GM12878 (cell line): ENCODE measurements around the gene UBE2L5. TPM values are rescaled to one million over a fixed set of nuclear protein-coding genes. Genes with fewer than 3 reads are reported as not detected.
A peak's percentile ranks its signal among the peaks of the same experiment; 100 is the strongest.

Experiments used
- CBX5 ChIP-seq: sonication (generic); IDR thresholded peaks from 2 replicates; pipeline ENCODE4 v1.6.1; 2016; ENCODE audit warnings: low read depth, moderate library complexity, mild to moderate bottlenecking, inconsistent platforms
- CREB1 ChIP-seq: IDR thresholded peaks from 2 replicates; pipeline ENCODE4 v1.6.1; 2012; ENCODE audit warnings: low read depth, mild to moderate bottlenecking, inconsistent platforms
- E2F8 ChIP-seq: fragments of 450-650 bp; IDR thresholded peaks from 2 replicates; pipeline ENCODE4 v1.6.1; 2018; ENCODE audit warnings: mild to moderate bottlenecking, low read depth, moderate library complexity; ENCODE audit not compliant: partially characterized antibody
- E4F1 ChIP-seq: fragments of 450-650 bp; IDR thresholded peaks from 2 replicates; pipeline ENCODE4 v1.6.1; 2018; ENCODE audit warnings: borderline replicate concordance, mild to moderate bottlenecking; ENCODE audit not compliant: partially characterized antibody
- EP300 ChIP-seq, 2 experiments: fragments of 150-350 bp in 1 of 2; IDR thresholded peaks; 2 replicates each; pipeline ENCODE4 v1.6.1; 2011 to 2012; ENCODE audit warnings: low read depth in 2 of 2, low read length in 2 of 2, borderline replicate concordance in 1 of 2, improper control_type of control experiment in 1 of 2, inconsistent platforms in 1 of 2; ENCODE audit not compliant: control insufficient read depth in 1 of 2
- ESRRA ChIP-seq: IDR thresholded peaks from 2 replicates; pipeline ENCODE4 v1.6.1; 2012; ENCODE audit warnings: mild to moderate bottlenecking, low read length, improper control_type of control experiment
- JUND ChIP-seq: IDR thresholded peaks from 2 replicates; pipeline ENCODE4 v1.6.1; 2012; ENCODE audit warnings: low read depth, mild to moderate bottlenecking, low read length, improper control_type of control experiment, moderate library complexity
- MYB ChIP-seq: fragments of 150-350 bp; IDR thresholded peaks from 2 replicates; pipeline ENCODE4 v1.6.1; 2014; ENCODE audit warnings: mild to moderate bottlenecking, low read depth, low read length, borderline replicate concordance
- STAT3 ChIP-seq: IDR thresholded peaks from 2 replicates; pipeline ENCODE4 v1.6.1; 2011; ENCODE audit warnings: low read depth, low read length, improper control_type of control experiment
- YY1 ChIP-seq: IDR thresholded peaks from 2 replicates; pipeline ENCODE4 v1.6.1; 2011; ENCODE audit warnings: low read depth, mild to moderate bottlenecking, low read length
- ZNF384 ChIP-seq: IDR thresholded peaks from 2 replicates; pipeline ENCODE4 v1.6.1; 2012; ENCODE audit warnings: low read depth, mild to moderate bottlenecking, low read length, improper control_type of control experiment, borderline replicate concordance
- ZZZ3 ChIP-seq: IDR thresholded peaks from 2 replicates; pipeline ENCODE4 v1.6.1; 2011; ENCODE audit warnings: low read depth; ENCODE audit not compliant: control insufficient read depth, insufficient read length
- polyA plus RNA-seq, 11 experiments: library from polyadenylated mRNA; depleted of rRNA in 4 of 11; unstranded in 6 of 11; stranded (reverse) in 5 of 11; fragments of >200 nt; fragmentation: Nextera tagmentation in 4 of 11; fragmentation: Illumina TruSeq in 1 of 11; extraction: Ambion mirVana in 4 of 11; extraction: Trizol in 1 of 11; gene quantifications; 1 replicate in 1 of 11; 2 replicates in 10 of 11; pipeline versions ENCODE4 v1.2.1 to v1.2.3, GENCODE V29; 2011 to 2016; ENCODE audit warnings: inconsistent platforms in 2 of 11, missing spikeins in 2 of 11, low read depth in 1 of 11
- total RNA-seq, 4 experiments: library from RNA; depleted of rRNA in 3 of 4; stranded (reverse); fragments of >200 nt in 3 of 4; fragmentation: Illumina TruSeq in 1 of 4; extraction: Trizol in 1 of 4; gene quantifications; 2 replicates each; pipeline versions ENCODE4 v1.2.1 to v1.2.3, GENCODE V29; 2013 to 2021
- TF ChIP-seq, protein P1 (sequence below): fragments of 450-650 bp; formaldehyde crosslinking; IDR thresholded peaks from 2 replicates; pipeline ENCODE4 v1.4.0; 2022; ENCODE audit warnings: mild to moderate bottlenecking, moderate library complexity
- TF ChIP-seq, protein P2 (sequence below): fragments of 450-650 bp; IDR thresholded peaks from 2 replicates; pipeline ENCODE4 v1.6.1; 2016; ENCODE audit warnings: mild to moderate bottlenecking
- TF ChIP-seq, protein P3 (sequence below): IDR thresholded peaks from 2 replicates; pipeline ENCODE4 v1.6.1; 2011; ENCODE audit warnings: borderline replicate concordance, low read depth, mild to moderate bottlenecking, moderate library complexity, low read length; ENCODE audit not compliant: insufficient read depth, poor library complexity, severe bottlenecking

The UBE2L5 gene
- total and polyA plus RNA-seq, 10 of the 15 experiments (the other 5 are each of a cell fraction or from before 2014, with no cell fraction given): 0.03 to 1.1 (median 0.19) TPM; not detected in 2

DNA sequence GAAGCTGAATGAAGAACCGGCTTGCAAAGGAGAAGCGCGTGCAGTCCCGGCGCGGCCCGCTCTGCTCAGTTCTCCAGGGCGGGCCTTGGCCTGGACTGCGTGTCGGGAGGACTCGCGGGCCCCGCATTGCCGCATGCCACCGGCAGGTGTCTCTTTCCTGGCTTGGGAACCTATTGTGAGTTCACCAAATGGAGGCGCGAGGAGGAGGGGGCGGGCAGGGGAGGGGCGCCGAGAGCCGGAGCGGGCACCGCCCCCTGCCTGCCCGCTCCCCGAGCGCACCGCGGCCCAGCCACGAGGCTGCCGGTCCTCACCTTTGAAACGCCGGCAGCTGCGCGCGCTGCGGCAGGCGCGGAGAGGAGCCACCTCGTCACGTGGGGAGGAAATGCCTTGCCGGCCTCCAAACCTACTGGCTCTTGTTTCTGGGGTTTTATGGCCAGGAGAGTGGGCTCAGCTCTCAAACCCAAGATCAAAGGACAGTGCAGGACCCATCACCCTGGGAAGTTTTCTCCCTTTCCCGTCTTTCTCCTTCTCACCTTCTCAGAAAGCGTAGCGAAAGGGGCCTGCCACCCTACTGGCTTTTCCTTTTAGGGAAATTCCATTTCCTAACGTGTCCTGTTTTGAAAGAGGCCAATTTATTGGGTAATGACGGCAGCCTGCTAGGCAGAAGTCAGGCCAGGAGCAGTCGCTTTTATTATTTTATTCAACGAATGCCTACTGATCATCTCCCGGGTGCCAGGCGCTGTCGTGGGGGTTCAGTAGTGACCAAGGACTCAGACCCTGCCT, 13.8 kb upstream of the UBE2L5 start (continued):
- no peak for TF ChIP-seq E2F8
- TF ChIP-seq YY1: peak; percentile 88
- TF ChIP-seq EP300 (IDR thresholded peaks at IDR 0.05; ENCODE audit: borderline replicate concordance in 1 of 2, control insufficient read depth in 1 of 2, low read depth in 2 of 2, low read length in 2 of 2): 0 out of 4 replicates have a peak, but pooled peaks of 1 of the 2 experiments have one; percentile 22
- TF ChIP-seq, protein P1, sequence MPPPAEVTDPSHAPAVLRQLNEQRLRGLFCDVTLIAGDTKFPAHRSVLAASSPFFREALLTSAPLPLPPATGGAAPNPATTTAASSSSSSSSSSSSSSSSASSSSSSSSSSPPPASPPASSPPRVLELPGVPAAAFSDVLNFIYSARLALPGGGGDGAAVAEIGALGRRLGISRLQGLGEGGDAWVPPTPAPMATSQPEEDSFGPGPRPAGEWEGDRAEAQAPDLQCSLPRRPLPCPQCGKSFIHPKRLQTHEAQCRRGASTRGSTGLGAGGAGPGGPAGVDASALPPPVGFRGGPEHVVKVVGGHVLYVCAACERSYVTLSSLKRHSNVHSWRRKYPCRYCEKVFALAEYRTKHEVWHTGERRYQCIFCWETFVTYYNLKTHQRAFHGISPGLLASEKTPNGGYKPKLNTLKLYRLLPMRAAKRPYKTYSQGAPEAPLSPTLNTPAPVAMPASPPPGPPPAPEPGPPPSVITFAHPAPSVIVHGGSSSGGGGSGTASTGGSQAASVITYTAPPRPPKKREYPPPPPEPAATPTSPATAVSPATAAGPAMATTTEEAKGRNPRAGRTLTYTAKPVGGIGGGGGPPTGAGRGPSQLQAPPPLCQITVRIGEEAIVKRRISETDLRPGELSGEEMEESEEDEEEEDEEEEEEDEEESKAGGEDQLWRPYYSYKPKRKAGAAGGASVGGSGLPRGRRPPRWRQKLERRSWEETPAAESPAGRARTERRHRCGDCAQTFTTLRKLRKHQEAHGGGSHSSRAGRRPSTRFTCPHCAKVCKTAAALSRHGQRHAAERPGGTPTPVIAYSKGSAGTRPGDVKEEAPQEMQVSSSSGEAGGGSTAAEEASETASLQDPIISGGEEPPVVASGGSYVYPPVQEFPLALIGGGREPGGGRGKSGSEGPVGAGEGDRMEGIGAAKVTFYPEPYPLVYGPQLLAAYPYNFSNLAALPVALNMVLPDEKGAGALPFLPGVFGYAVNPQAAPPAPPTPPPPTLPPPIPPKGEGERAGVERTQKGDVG (CRISPR knock-in tag): no peak
- no peak for TF ChIP-seq JUND
- TF ChIP-seq, protein P2, sequence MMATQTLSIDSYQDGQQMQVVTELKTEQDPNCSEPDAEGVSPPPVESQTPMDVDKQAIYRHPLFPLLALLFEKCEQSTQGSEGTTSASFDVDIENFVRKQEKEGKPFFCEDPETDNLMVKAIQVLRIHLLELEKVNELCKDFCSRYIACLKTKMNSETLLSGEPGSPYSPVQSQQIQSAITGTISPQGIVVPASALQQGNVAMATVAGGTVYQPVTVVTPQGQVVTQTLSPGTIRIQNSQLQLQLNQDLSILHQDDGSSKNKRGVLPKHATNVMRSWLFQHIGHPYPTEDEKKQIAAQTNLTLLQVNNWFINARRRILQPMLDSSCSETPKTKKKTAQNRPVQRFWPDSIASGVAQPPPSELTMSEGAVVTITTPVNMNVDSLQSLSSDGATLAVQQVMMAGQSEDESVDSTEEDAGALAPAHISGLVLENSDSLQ: no peak
- no peak for TF ChIP-seq STAT3
- TF ChIP-seq MYB: no peak
- TF ChIP-seq ZZZ3: no peak
- no peak for TF ChIP-seq ESRRA
- no peak for TF ChIP-seq ZNF384
- no peak for TF ChIP-seq CREB1
- TF ChIP-seq E4F1: no peak
- TF ChIP-seq, protein P3, sequence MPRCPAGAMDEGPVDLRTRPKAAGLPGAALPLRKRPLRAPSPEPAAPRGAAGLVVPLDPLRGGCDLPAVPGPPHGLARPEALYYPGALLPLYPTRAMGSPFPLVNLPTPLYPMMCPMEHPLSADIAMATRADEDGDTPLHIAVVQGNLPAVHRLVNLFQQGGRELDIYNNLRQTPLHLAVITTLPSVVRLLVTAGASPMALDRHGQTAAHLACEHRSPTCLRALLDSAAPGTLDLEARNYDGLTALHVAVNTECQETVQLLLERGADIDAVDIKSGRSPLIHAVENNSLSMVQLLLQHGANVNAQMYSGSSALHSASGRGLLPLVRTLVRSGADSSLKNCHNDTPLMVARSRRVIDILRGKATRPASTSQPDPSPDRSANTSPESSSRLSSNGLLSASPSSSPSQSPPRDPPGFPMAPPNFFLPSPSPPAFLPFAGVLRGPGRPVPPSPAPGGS: no peak
- TF ChIP-seq CBX5: peak; percentile 88
